B cell (primary cell): ENCODE measurements around the gene SAMD4A. TPM values are rescaled to one million over a fixed set of nuclear protein-coding genes. Genes with fewer than 3 reads are reported as not detected.

ENCODE experiments used
- ATAC-seq: fragments of 200-7000 bp; cut with Tn5 transposase; one replicate; pipeline ENCODE4 v1.10.0; 2021; ENCODE audit warnings: low read depth, mild to moderate bottlenecking, moderate number of reproducible peaks, moderate library complexity
- CTCF ChIA-PET: fragments of 350-600 bp; sonication (Branson Sonifier 250); formaldehyde crosslinking; loops from one replicate; lab custom pipeline; 2021; ENCODE audit warnings: antibody characterized with exemption, inconsistent platforms; lab: Charles Lee
- POLR2A ChIA-PET: fragments of 350-600 bp; sonication (Branson Sonifier 250); formaldehyde crosslinking; loops from one replicate; lab custom pipeline; 2021; ENCODE audit warnings: antibody characterized with exemption; lab: Charles Lee
- DNase-seq: peaks from one replicate; pipeline ENCODE4 v3.0.0; 2013
- H2AFZ ChIP-seq: 2 replicates; pipeline ENCODE4 v1.6.1; 2012; ENCODE audit warnings: mild to moderate bottlenecking, low read depth, low read length; ENCODE audit not compliant: insufficient read depth, poor library complexity, severe bottlenecking
- H3K27ac ChIP-seq, 2 donors: 1 replicate in 1 of 2; 2 replicates in 1 of 2; pipeline ENCODE4 v1.5.1; 2012 to 2013; ENCODE audit warnings: low read length in 2 of 2, mild to moderate bottlenecking in 2 of 2, moderate library complexity in 1 of 2
- H3K27me3 ChIP-seq, 4 experiments: fragments of 200-600 bp in 1 of 4; sonication (generic) in 1 of 4; replicated peaks in 1 of 4; 1 replicate in 2 of 4; 2 replicates in 2 of 4; pipeline versions ENCODE4 v1.6.1 to v1.7.0; 2013 to 2016; ENCODE audit warnings: low read length in 3 of 4, mild to moderate bottlenecking in 2 of 4, mixed read lengths in 1 of 4, moderate library complexity in 1 of 4; ENCODE audit not compliant: insufficient read depth in 4 of 4, control insufficient read depth in 3 of 4; ENCODE audit errors: control extremely low read depth in 1 of 4
- H3K36me3 ChIP-seq, 2 experiments: replicated peaks in 1 of 2; 1 replicate in 1 of 2; 2 replicates in 1 of 2; pipeline versions ENCODE4 v1.6.1 to v1.7.1; 2013; ENCODE audit warnings: low read length in 1 of 2; ENCODE audit not compliant: insufficient read depth in 2 of 2, control insufficient read depth in 1 of 2; ENCODE audit errors: control extremely low read depth in 1 of 2, extremely low read depth in 1 of 2
- H3K4me1 ChIP-seq, 2 donors: fragments of 200-600 bp in 1 of 2; sonication (generic) in 1 of 2; 1 replicate in 1 of 2; 2 replicates in 1 of 2; pipeline versions ENCODE4 v1.5.1 to v1.6.1; 2013 to 2017; ENCODE audit warnings: low read length in 2 of 2; ENCODE audit not compliant: control insufficient read depth in 2 of 2, insufficient read depth in 2 of 2
- H3K4me2 ChIP-seq: replicated peaks from 2 replicates; pipeline ENCODE3; 2012; ENCODE audit warnings: mild to moderate bottlenecking, low read depth, low read length; ENCODE audit not compliant: poor library complexity, severe bottlenecking
- H3K4me3 ChIP-seq, 5 experiments: fragments of 200-600 bp in 1 of 5; sonication (generic) in 1 of 5; 1 replicate in 3 of 5; 2 replicates in 2 of 5; pipeline versions ENCODE4 v1.5.1 to v1.7.0; 2011 to 2016; ENCODE audit warnings: low read length in 4 of 5, mild to moderate bottlenecking in 4 of 5, low read depth in 2 of 5, control low read depth in 1 of 5, moderate library complexity in 1 of 5; ENCODE audit not compliant: insufficient read depth in 1 of 5; ENCODE audit errors: control extremely low read depth in 1 of 5, extremely low read depth in 1 of 5
- H3K79me2 ChIP-seq: fragments of 200-600 bp; sonication (generic); one replicate; pipeline ENCODE4 v1.6.0; 2016; ENCODE audit warnings: low read length; ENCODE audit not compliant: control insufficient read depth, insufficient read depth
- H3K9ac ChIP-seq: fragments of 200-600 bp; sonication (generic); 2 replicates; pipeline ENCODE4 v1.6.1; 2017; ENCODE audit warnings: mild to moderate bottlenecking, low read length, moderate library complexity
- H3K9me3 ChIP-seq, 3 donors: one replicate each; pipeline versions ENCODE4 v1.6.1 to v1.7.1; 2013; ENCODE audit warnings: low read length in 2 of 3; ENCODE audit not compliant: control insufficient read depth in 2 of 3, insufficient read depth in 1 of 3; ENCODE audit errors: control extremely low read depth in 1 of 3
- H4K20me1 ChIP-seq: 2 replicates; pipeline ENCODE4 v1.6.0; 2012; ENCODE audit warnings: mild to moderate bottlenecking, low read length; ENCODE audit not compliant: insufficient read depth, control insufficient read depth, poor library complexity, severe bottlenecking
- H3K27ac Mint-ChIP-seq: one replicate; pipeline ENCODE4 v1.8.0; 2021; ENCODE audit warnings: mixed read lengths
- H3K27me3 Mint-ChIP-seq: one replicate; pipeline ENCODE4 v1.8.0; 2021; ENCODE audit warnings: mixed read lengths
- H3K4me1 Mint-ChIP-seq: one replicate; pipeline ENCODE4 v1.8.0; 2021; ENCODE audit warnings: mixed read lengths
- H3K4me3 Mint-ChIP-seq: one replicate; pipeline ENCODE4 v1.8.0; 2021; ENCODE audit warnings: mixed read lengths
- H3K9me3 Mint-ChIP-seq: one replicate; pipeline ENCODE4 v1.8.0; 2022; ENCODE audit warnings: mixed read lengths; ENCODE audit not compliant: insufficient read depth
- EZH2 ChIP-seq: IDR thresholded peaks from 2 replicates; pipeline ENCODE4 v1.6.1; 2012; ENCODE audit warnings: borderline replicate concordance, low read depth, mild to moderate bottlenecking, moderate library complexity, low read length; ENCODE audit not compliant: insufficient read depth, poor library complexity, severe bottlenecking
- WGBS: methylation state at CpG from one replicate; pipeline ENCODE4 v1.1.5; 2013; ENCODE audit warnings: missing lambda C conversion rate; ENCODE audit not compliant: insufficient coverage; 5-methylcytosine and 5-hydroxymethylcytosine counted together
- intact Hi-C: fragments of 100-400 bp; cut with micrococcal nuclease; formaldehyde crosslinking; loops from one replicate; pipeline ENCODE4 v1.10.0; 2022
- polyA plus RNA-seq: library from polyadenylated mRNA; depleted of rRNA; stranded (reverse); fragments of >200 nt; gene quantifications from 2 replicates; pipeline ENCODE4 v1.2.3, GENCODE V29; 2012
- total RNA-seq, 2 donors: library from RNA; stranded (reverse); fragments of 120-200 nt in 1 of 2; gene quantifications; 1 replicate in 1 of 2; 2 replicates in 1 of 2; pipeline versions ENCODE4 v1.2.3 to v1.2.4, GENCODE V29; 2013 to 2022
- TF ChIP-seq, protein P1 (sequence below): fragments of 200-600 bp; IDR thresholded peaks from one replicate; pipeline ENCODE4 v1.8.0; 2022; ENCODE audit warnings: antibody characterized with exemption, mild to moderate bottlenecking

Gene SAMD4A
- total and polyA plus RNA-seq, 2 donors (not counting 1 experiment from before 2014, with no cell fraction given) = 5.7 to 13.7 TPM

GRCh38 chr14:54629635-54630360, 62.9 kb downstream of the SAMD4A start:
- H2AFZ ChIP-seq = peak overlapping the region; percentile 22
- no CpG with 5 or more reads among the region's 3 CpGs for WGBS
- H3K9ac ChIP-seq = peak overlapping the region; percentile 32
- H3K4me3 Mint-ChIP-seq = peak overlapping the region; percentile 69
- no peaks in the 10 kb centered on the region for H4K20me1 ChIP-seq
- peaks cover 33 to 43% of the 10 kb centered on the region in 2 donors for H3K4me1 ChIP-seq
- ChIA-PET POLR2A (interaction anchor here (0.6 kb wide), 1 partner anchor 61 kb away, joined by 5 read pairs; no protein-coding TSS in a partner anchor), CTCF (no interaction called here)
- intact Hi-C loops = loop anchor here (5.0 kb wide), 1 partner anchor 62 kb away; the partner anchor contains the start of gene SAMD4A
- TF ChIP-seq, protein P1, sequence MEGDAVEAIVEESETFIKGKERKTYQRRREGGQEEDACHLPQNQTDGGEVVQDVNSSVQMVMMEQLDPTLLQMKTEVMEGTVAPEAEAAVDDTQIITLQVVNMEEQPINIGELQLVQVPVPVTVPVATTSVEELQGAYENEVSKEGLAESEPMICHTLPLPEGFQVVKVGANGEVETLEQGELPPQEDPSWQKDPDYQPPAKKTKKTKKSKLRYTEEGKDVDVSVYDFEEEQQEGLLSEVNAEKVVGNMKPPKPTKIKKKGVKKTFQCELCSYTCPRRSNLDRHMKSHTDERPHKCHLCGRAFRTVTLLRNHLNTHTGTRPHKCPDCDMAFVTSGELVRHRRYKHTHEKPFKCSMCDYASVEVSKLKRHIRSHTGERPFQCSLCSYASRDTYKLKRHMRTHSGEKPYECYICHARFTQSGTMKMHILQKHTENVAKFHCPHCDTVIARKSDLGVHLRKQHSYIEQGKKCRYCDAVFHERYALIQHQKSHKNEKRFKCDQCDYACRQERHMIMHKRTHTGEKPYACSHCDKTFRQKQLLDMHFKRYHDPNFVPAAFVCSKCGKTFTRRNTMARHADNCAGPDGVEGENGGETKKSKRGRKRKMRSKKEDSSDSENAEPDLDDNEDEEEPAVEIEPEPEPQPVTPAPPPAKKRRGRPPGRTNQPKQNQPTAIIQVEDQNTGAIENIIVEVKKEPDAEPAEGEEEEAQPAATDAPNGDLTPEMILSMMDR = no peak
- TF ChIP-seq EZH2 = no peak
- no peaks in the 10 kb centered on the region for H3K36me3 ChIP-seq
- peaks cover 38% of the 10 kb centered on the region for H3K79me2 ChIP-seq
- no peak for ATAC-seq
- H3K27me3 ChIP-seq = no peaks in the 10 kb centered on the region
- no peaks in the 10 kb centered on the region for H3K27me3 Mint-ChIP-seq
- peak overlapping the region; percentile 70 for H3K4me2 ChIP-seq
- H3K9me3 Mint-ChIP-seq = no peaks in the 10 kb centered on the region
- H3K27ac ChIP-seq = peak overlapping the region in 1 of 2 donors; percentile 93
- H3K9me3 ChIP-seq = no peaks in the 10 kb centered on the region
- DNase-seq = no peak
- H3K4me1 Mint-ChIP-seq = peaks cover 47% of the 10 kb centered on the region
- H3K4me3 ChIP-seq = peak overlapping the region in 1 of 5 experiments; percentile 37
- H3K27ac Mint-ChIP-seq = peak overlapping the region; percentile 0

DNA sequence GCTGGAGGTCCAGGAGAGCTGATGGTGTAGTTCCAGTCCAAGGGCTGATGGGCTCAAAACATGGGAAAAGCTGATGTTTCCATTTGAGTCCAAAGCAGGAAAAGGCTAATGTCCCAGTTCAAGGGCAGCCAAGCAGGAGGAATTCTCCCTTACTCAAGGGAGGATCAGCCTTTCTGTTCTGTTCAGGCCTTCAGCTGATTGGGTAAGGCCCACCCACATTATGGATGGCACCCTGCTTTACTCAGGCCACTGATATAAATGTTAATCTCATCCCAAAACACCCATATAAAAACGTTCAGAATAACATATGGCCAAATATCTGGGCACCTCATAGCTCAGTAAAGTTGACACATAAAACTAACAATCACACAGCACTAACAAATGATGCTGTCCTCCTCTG, 64.1 kb downstream of the SAMD4A start:
- Histone ChIP-seq H3K4me1 (peaks cover 33 to 43% of the 10 kb centered on the region in 2 donors), H3K4me2 (no peak overlapping the region), H3K9ac (no peak overlapping the region), H3K9me3 (no peaks in the 10 kb centered on the region), H3K27ac (no peak overlapping the region), H3K36me3 (no peaks in the 10 kb centered on the region), H4K20me1 (no peaks in the 10 kb centered on the region), H2AFZ (no peak overlapping the region), H3K79me2 (peaks cover 42% of the 10 kb centered on the region), H3K4me3 (no peak overlapping the region), H3K27me3 (no peaks in the 10 kb centered on the region)
- Mint-ChIP-seq H3K27ac (no peak overlapping the region), H3K4me3 (no peak overlapping the region), H3K9me3 (no peaks in the 10 kb centered on the region), H3K27me3 (no peaks in the 10 kb centered on the region), H3K4me1 (peaks cover 43% of the 10 kb centered on the region)
- WGBS = no CpG with 5 or more reads among the region's 1 CpG
- DNase-seq (no peak), ATAC-seq (no peak)
- ChIA-PET POLR2A (no interaction called here), CTCF (interaction anchor here (1.1 to 3.3 kb wide), 4 partner anchors 11 to 67 kb away, joined by 3 to 13 read pairs (median 4); no protein-coding TSS in a partner anchor)
- intact Hi-C loops = no loop called here
- TF ChIP-seq, protein P1 = no peak
- no peak for TF ChIP-seq EZH2
